Omental fat pad (tissue), 4 donors: ENCODE data around the gene ZSWIM3. TPM values are rescaled to one million over a fixed set of nuclear protein-coding genes. Genes with fewer than 3 reads are reported as not detected.

Source experiments
- ATAC-seq: fragments of 150-250 bp; one replicate; pipeline ENCODE4 v1.9.1; 2016; ENCODE audit warnings: mild to moderate bottlenecking, moderate library complexity; ENCODE audit not compliant: low FRiP score
- DNase-seq: peaks from one replicate; pipeline ENCODE4 v3.0.0-alpha.2; 2019; ENCODE audit warnings: low spot score
- CTCF ChIP-seq, 3 donors: fragments of 450-650 bp; IDR thresholded peaks; one replicate each; pipeline ENCODE4 v1.5.1; 2016 to 2017; ENCODE audit warnings: antibody characterized with exemption in 3 of 3, mild to moderate bottlenecking in 3 of 3, moderate library complexity in 2 of 3
- total RNA-seq, 4 donors: library from RNA; depleted of rRNA; stranded (reverse); fragments of >200 nt; gene quantifications; one replicate each; pipeline ENCODE4 v1.1.0, GENCODE V29; 2016

ZSWIM3 gene
- total RNA-seq, 4 donors from 2014 or later: 2.3 to 5.0 (median 3.1) TPM

- peak; percentile 95 for DNase-seq
- no peak for TF ChIP-seq CTCF (IDR thresholded peaks at IDR 0.05)
- peak; percentile 85 for ATAC-seq
These were observed 33.9 kb downstream of the ZSWIM3 start, which contains the start of the genes CTSA and NEURL2 for GRCh38 chr20:45890985-45891983. CTSA (plus strand) TSS chr20:45891335; CDS start chr20:45891569, 234 bp downstream. NEURL2 (minus strand) TSS chr20:45891208; CDS start chr20:45890991, 217 bp downstream.

- DNase-seq (no peak), ATAC-seq (no peak)
- no peak for TF ChIP-seq CTCF (IDR thresholded peaks at IDR 0.05)
These were observed 34.8 kb downstream of the ZSWIM3 start for GRCh38 chr20:45892049-45892825.

GRCh38 chr20:45892828-45893500 lies 35.5 kb downstream of the ZSWIM3 start:
- TF ChIP-seq CTCF (IDR thresholded peaks at IDR 0.05): no peak
- DNase-seq (no peak), ATAC-seq (no peak)

- no peak for TF ChIP-seq CTCF (IDR thresholded peaks at IDR 0.05)
- ATAC-seq: no peak
- DNase-seq: no peak
These were observed 36.4 kb downstream of the ZSWIM3 start for GRCh38 chr20:45893831-45894230.

GRCh38 chr20:45894797-45895196 lies 37.4 kb downstream of the ZSWIM3 start:
- no peak for TF ChIP-seq CTCF (IDR thresholded peaks at IDR 0.05)
- DNase-seq (no peak), ATAC-seq (no peak)

- no peak for TF ChIP-seq CTCF (IDR thresholded peaks at IDR 0.05)
- ATAC-seq: no peak
- no peak for DNase-seq
These were observed 39.3 kb downstream of the ZSWIM3 start for GRCh38 chr20:45896641-45897161.
